GM10847 (cell line): ENCODE data around the gene CAVIN1.

Source experiments
- POLR2A ChIP-seq: IDR thresholded peaks from 2 replicates; pipeline ENCODE4 v1.6.1; 2011; ENCODE audit not compliant: insufficient read length; ENCODE audit errors: extremely low read depth

CAVIN1 gene

GRCh38 chr17:42389899-42390298, 33.2 kb downstream of the CAVIN1 start:
- no peak for TF ChIP-seq POLR2A

- no peak for TF ChIP-seq POLR2A
Measured at GRCh38 chr17:42389135-42389417, 34.0 kb downstream of the CAVIN1 start.

GRCh38 chr17:42388381-42389134, 34.5 kb downstream of the CAVIN1 start, which contains the start of gene STAT3:
TSS of gene STAT3 (minus strand) at chr17:42388442. CDS start at chr17:42348516, 39,926 bp downstream.
- TF ChIP-seq POLR2A: peak; percentile 84

- TF ChIP-seq POLR2A: no peak
Measured at GRCh38 chr17:42387661-42388380, 35.2 kb downstream of the CAVIN1 start.

- TF ChIP-seq POLR2A: no peak
Measured at GRCh38 chr17:42386777-42387657, 36.0 kb downstream of the CAVIN1 start.

DNA sequence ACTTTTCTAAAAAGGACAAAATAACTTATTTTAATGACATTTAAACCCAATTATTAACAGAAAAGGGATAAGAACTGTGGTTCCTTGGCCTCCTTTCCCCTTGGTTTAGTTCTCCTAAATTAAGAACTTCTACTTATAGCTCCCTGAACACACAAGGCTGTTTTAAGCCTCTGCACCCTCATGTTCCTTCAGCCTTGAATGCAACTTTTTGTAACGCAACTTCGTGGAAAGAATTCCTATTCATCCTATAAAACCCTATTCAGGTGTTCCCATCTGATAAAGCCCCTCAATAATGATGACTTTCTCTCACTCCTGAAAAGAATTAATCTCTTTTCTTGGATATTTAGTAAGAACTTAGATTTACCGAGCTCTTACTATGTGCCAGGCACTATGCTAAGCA, 41.2 kb downstream of the CAVIN1 start:
- TF ChIP-seq POLR2A: no peak

DNA sequence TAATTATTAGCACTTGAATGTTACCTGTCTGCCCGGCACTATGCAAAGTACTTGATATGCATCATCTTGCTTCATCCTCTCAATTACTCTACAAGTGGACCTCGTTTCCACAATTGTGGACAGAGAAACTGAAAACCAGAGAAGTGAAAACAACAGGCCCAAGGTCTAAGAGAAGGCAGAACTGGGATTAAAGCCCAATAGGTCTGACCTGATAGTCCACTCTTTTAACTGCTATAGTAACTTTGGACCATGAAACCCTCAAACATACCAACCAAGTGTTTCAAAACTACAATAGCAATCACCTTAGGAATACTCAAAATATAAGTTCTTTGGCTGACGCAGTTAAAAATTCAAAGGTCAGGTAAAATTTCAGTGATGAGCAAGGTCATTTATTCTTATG, 42.1 kb downstream of the CAVIN1 start:
- no peak for TF ChIP-seq POLR2A

GRCh38 chr17:42378959-42379594, 44.0 kb downstream of the CAVIN1 start:
- no peak for TF ChIP-seq POLR2A

GRCh38 chr17:42378359-42378958, 44.6 kb downstream of the CAVIN1 start:
- TF ChIP-seq POLR2A: no peak

- TF ChIP-seq POLR2A: no peak
Measured at GRCh38 chr17:42373896-42374295, 49.2 kb downstream of the CAVIN1 start.

- no peak for TF ChIP-seq POLR2A
Measured at GRCh38 chr17:42372142-42372541, 50.9 kb downstream of the CAVIN1 start.

- TF ChIP-seq POLR2A: no peak
Measured at GRCh38 chr17:42365136-42365535, 57.9 kb downstream of the CAVIN1 start.

GRCh38 chr17:42363767-42364585, 59.1 kb downstream of the CAVIN1 start:
- TF ChIP-seq POLR2A: no peak

DNA sequence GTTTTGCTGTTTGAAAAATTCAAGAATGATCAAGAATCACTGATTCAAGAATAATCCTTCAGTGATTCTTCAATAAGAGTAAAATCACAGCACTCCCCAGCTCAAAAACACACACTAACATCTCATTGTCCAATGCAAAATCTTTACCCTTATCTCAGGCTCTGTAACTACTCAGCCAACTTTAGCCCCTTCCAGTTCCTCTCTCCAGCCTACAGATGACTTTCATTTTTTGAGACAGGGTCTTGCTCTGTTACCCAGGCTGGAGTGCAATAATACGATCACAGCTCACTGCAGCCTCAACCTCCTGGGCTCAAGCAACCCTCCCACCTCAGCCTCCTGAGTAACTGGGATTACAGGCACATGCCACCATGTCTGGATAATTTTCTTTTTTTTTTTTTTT, 59.8 kb downstream of the CAVIN1 start:
- TF ChIP-seq POLR2A: no peak
